ENCODE measurements around the gene PHPT1.
"Not testable (repeated sequence)": the region's sequence is repeated elsewhere in the genome, so short reads cannot be mapped to it uniquely, and the experiment has no call there.

The PHPT1 gene

GRCh38 chr9:136861874-136862457 is 12.8 kb downstream of the PHPT1 start:
- no peak for DNase-seq

- no peak for DNase-seq
Observed at GRCh38 chr9:136862849-136863622, 13.8 kb downstream of the PHPT1 start.

- no peak for DNase-seq
Observed at GRCh38 chr9:136863623-136864273, 14.5 kb downstream of the PHPT1 start.

- DNase-seq, result peak; percentile 10
Observed at GRCh38 chr9:136865041-136865767, 16.0 kb downstream of the PHPT1 start.

- no peak for DNase-seq
Observed at GRCh38 chr9:136865768-136866103, 16.5 kb downstream of the PHPT1 start.

- not testable (repeated sequence) for DNase-seq
Observed at GRCh38 chr9:136866898-136867421, 17.8 kb downstream of the PHPT1 start.

- no peak for DNase-seq
Observed at GRCh38 chr9:136867480-136867879, 18.3 kb downstream of the PHPT1 start.

GRCh38 chr9:136867917-136868316 is 18.7 kb downstream of the PHPT1 start:
- DNase-seq, result no peak

GRCh38 chr9:136868644-136869043 is 19.4 kb downstream of the PHPT1 start:
- no peak for DNase-seq

- not testable (repeated sequence) for DNase-seq
Observed at GRCh38 chr9:136869611-136870010, 20.4 kb downstream of the PHPT1 start.

GRCh38 chr9:136875155-136875554 is 25.9 kb downstream of the PHPT1 start:
- DNase-seq, result no peak

- DNase-seq, result no peak
Observed at GRCh38 chr9:136876476-136876875, 27.3 kb downstream of the PHPT1 start.

GRCh38 chr9:136880651-136881050 is 31.4 kb downstream of the PHPT1 start:
- no peak for DNase-seq

GRCh38 chr9:136881691-136882108 is 32.5 kb downstream of the PHPT1 start:
- DNase-seq, result peak; percentile 35

- peak; percentile 90 for DNase-seq
Observed at GRCh38 chr9:136882109-136882946, 33.1 kb downstream of the PHPT1 start.

GRCh38 chr9:136882947-136883283 is 33.7 kb downstream of the PHPT1 start:
- not testable (repeated sequence) for DNase-seq

GRCh38 chr9:136883670-136884069 is 34.5 kb downstream of the PHPT1 start:
- DNase-seq, result not testable (repeated sequence)

- DNase-seq, result peak; percentile 99
Observed at GRCh38 chr9:136885950-136886578, 36.9 kb downstream of the PHPT1 start, which contains the start of gene TRAF2. TRAF2 (plus strand) TSS chr9:136886516; CDS start chr9:136898741, 12,225 bp downstream.

GRCh38 chr9:136886610-136887597 is 37.7 kb downstream of the PHPT1 start:
- DNase-seq, result peak; percentile 37

- no peak for DNase-seq
Observed at GRCh38 chr9:136888454-136888853, 39.2 kb downstream of the PHPT1 start.
